Measurements from ENCODE around the gene CACNB3.

The CACNB3 gene

DNA sequence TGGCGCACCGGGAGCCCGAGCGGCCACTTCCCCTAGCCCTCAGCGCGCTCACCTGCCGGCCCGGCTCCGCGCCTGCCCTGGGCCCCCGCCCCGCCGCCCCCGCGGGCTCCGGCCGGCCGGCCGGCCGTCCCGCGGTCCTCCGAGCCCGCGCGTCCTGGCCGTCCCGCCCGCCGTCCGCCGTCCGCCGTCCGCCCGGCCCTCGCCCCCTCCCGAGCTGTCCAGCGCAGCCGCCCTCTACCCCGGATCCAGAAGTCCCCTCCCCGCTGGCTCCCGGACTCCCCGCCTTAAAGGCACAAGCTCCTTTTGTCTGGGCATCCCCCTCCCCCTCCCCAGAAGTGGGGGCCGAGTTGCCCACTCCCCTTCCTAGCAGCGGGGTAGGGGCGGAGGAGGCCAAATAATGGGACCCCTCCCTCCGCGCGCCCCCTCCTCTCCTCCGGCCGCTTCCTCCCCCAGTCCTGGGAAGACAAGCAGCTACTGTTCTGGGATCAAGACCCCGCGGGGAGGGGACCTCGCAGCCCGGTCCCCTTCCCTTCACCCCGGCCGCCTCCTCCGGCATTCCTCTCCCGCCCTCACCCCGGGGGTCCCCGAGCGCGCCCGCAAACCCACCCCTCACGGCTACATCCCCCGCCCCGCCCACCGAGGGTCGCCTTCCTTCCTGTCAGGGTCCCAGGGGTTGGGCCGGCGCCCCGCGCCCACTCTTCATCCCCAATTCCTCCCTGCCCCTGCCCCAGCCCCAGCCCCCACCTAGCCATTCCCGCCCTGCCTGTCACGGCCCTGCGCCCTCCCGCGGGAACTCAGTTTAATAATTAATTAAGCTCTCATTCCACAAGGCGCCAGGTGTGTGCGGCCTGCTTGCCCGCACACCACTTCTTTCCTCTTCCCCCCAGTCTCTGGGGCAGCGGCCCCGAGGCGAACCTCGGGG lies 29.2 kb upstream of the CACNB3 start, which contains the start of gene ADCY6:
ADCY6 (minus strand) TSS at position 236 of the 922 bp plus-strand sequence. CDS start 5,655 bp downstream, outside the sequence.
- peak; percentile 27 for DNase-seq

DNA sequence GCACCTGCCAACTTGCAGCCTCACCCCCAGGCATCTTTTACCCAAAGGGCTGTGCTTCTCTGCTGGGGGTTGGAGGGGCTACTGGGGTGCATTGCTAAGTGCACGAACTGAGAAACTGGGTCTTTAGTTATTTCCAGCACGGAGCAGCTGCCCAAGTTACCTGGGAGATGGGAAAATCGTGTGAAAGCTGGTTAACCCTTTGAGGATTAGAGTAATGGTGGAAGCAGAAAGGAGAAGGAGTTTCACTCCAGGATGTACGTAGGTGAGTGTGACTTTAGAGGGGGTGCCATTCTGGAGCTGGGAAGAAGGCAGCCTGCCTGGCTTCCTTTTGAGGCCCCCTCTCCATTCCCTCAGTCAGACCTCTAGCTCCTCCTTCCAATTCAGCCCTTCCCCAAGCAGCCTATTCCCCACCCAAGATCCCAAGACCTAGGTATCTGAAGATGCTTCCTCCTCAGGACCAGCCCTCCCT lies 28.4 kb upstream of the CACNB3 start:
- no peak for DNase-seq

DNA sequence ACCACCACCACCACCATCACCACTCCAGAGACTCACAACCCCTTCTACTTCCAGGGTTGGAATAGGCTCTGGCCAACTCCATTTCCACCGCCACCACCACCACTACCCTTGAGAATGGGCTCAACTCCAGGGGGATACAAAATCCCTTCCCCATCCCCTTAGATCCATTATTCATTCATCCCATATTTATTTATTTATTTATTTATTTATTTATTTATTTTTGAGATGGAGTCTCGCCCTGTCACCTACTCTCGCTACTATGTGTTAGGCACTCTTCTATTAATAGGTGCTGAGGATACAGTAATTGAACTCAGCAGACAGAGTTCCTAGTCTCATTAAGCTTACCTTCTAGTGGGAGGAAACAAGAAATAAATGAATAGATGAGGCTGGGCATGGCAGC lies 24.6 kb upstream of the CACNB3 start:
- DNase-seq: no peak

DNA sequence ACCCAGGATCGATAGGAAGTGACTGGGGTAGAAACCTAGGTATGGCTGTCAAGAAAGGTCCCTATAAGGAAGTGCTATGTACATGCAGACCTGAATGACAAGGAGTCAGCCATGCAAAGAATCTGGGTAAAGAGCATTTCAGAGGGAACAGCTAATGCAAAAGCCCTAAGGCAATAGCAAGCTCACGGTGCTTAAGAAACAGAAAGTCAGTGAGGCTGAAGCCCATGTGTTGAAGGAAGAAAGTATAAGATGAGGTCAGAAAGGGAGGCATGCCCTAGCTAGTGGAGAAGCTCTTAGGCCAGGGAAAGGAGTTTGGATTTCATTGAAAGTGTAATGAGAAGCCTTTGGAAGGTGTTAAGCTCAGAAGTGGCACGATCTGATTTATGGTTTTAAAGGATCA lies 23.4 kb upstream of the CACNB3 start:
- DNase-seq: no peak

DNA sequence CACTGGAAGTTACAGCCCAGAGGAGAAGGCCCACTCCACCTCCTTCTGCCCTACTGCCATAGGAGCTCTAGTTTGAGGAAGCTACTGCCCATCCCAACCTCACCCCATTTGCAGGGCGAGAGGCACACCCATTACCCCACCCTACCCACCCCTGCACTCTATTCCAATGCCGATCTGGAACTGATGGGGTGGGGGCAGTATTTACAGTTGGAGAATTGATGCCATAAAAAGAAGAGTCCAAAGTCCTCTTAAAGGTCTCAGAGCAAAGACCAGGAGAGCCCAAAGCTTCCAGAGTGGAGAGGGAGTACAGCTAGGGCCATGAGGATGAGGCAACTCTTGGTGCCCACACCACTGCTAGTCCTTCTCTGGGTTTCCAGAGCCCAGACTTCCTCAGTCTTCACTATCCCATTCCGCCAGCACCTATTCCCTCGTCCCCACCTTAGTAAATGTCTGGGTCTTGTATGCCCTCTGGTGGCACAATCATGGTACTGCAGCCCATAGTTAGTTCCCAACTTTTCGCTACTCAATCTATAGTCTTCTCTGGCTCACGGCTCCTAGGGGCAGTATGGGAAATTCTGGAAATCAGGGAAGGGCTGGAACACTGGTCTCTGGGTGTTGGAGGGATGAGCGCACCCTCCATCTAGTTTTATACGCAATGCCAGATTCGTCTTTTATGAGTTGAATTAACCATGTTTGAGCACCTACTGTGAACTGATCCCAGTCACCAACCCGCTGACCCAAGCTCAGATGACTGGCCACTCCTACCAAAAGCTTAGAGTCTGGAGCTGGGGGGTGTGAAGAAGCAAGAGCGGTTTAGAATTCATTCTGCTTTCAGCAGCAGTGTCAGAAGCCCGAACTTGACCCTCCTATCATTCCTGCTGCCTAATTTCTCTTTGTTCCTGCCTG lies 22.5 kb upstream of the CACNB3 start:
- DNase-seq: peak; percentile 93

DNA sequence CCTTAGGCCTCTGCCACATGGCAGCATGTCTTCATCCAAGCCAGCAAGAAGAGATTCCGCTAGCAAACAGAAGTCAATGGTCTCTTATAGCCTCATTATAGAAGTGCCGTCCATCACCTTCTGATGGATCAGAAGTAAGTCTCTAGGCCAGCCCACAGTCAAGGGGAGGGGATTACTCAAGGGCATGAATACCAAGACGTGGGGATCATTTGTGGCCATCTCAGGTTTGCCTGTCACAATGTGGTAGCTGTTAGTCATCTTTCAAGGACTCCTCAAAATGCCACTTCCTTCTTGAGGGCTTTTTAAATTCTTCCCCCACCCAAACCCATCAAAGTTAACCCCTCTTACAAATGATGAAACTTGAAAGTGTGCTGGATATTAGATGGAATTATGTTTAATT lies 21.3 kb upstream of the CACNB3 start:
- no peak for DNase-seq

DNA sequence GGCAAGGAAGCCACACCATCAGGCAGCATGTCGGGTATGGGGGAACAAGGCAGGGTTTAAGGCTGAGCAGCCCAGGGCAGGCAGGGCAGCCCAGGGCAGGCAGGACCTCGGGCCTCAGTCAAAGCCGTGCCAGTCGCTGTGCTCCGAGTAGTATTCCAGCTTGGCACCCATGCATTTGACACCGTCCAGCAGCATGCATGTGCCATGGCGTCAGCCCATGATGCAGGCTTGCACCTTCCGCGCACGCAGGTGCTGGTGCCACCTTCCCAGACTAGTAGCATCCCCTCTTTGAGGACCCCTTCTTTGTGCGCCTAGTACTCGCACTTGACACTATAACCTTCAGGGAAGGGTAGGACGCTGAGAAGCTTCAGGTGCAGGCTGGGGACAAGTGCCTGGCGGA lies 17.8 kb upstream of the CACNB3 start:
- no peak for DNase-seq

DNA sequence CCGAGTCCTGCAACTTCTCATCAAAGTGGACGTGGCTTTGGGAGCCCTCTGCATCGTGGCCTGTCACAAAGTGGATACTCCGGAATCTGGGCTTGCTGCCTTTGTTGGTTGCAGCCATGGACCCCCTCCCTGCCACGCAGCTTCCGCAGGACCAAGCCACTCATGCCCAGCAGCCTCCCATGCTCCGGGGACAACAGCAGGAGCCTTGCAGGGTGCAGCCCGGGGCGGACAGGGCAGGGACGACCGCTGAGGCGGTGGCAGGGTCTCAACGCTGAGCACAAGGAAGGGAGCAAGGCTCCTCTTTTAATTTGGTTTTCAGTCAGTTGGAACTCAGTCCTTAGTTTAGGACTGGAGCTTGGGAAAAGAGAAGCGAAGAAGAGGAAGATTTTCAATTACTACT lies 17.3 kb upstream of the CACNB3 start:
- DNase-seq: no peak

DNA sequence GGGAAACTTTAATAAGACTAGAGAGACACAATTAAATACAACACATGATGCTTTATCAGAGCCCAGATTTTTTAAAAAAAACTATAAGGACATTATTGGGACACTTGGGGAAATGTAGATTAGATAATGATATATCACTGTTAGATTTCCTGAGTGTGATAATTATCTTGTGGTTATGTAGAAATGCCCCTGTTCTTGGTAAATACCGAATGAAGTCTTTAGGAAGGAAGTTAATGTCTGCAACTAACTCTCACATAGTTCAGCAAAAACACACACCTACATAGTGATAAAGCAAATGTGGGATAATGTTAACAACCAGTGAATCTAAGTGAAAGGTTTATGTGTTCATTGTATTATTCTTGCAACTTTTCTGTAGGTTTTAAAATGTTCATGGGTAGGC lies 14.6 kb upstream of the CACNB3 start:
- no peak for DNase-seq

DNA sequence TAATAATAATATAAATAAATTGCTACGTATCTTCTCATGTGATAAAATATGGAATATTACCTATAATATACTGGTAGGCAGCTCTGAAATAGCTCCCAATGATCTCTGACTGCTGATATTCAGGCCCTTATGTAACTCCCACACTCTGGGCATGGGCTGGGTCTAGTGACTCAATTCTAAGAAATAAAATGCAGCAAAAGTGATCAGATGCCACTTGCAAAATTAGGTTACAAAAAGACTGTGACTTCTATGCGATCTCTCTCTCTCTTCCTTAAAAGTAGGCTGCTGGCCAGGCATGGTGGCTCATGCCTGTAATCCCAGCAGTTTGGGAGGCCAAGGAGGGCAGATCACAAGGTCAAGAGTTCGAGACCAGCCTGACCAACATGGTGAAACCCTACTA lies 10.3 kb upstream of the CACNB3 start:
- no peak for DNase-seq

DNA sequence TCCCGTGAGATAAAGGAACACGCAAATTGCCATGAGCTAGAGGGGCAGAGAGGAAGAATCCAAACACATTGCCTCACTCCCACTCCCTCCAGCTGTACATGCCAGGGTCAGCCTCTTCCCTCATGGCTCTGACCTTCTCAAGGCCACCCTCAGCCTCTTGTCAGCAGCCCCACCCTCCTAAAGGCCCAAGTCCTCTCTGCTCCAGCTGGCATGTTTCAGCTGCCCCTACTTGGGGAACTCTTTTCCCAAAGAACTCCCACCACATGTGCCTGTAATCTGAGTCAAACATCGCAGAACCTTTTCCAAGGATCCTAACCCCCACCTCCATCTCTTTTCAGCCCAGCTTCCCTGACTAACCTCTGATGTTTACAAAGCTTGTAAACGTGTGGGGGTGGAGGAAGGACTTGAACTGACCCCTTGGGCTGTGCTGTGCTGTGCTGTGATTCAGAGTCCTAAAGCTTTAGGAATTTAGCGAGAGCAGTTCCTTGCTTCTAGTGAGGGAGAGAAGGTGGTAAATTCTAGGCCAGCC lies 7.3 kb upstream of the CACNB3 start:
- DNase-seq: no peak

DNA sequence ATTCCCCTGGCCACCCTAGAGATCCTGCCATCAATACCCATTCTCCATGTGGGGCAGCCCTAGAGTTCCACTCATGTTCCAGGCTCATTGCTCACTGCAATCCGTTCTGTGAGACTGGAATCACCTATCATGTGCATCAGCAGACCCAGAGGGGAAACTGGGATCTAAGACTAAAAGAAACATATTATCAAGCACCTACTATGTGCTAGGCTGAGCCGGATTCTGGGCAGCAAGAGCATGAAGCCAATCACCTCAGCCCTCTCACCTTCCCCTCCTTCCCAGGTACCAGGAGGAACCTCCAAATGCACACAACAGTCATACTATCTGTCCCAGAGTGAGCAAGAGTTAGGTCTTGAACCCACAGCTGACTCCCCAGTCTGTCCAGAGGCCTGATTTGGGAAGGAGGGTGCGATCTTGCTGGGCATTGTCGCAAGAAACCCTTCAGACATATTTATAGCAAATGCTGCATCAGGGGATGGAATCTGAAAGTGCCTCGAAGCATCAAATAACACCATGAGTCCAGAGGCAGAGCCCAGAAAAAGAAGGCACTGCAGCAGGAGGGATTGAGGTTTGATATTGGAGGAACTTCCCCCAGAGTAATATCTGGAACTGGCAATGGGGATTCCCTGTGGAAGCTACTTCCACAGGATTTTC lies 6.7 kb upstream of the CACNB3 start:
- DNase-seq: no peak

DNA sequence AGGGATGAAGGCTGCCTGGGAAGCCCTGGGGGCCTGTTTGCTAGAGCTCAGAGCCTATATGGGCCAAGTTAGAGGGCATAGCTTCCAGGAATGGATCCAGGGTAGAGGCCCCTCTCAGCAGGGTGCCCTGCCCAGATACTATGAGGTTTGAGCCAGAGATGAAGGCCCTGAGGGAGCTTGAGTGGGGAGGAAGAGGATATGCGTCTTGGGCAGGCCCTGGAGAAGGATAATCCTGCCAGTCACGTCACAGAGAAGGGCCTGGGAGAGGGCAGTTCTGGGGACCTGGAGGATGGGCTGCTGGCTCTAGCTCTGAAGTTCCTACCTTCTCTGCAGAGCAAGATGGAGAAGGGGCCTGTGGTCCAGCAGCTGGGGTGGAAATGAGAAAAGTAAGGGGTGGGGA lies 5.9 kb upstream of the CACNB3 start:
- no peak for DNase-seq

DNA sequence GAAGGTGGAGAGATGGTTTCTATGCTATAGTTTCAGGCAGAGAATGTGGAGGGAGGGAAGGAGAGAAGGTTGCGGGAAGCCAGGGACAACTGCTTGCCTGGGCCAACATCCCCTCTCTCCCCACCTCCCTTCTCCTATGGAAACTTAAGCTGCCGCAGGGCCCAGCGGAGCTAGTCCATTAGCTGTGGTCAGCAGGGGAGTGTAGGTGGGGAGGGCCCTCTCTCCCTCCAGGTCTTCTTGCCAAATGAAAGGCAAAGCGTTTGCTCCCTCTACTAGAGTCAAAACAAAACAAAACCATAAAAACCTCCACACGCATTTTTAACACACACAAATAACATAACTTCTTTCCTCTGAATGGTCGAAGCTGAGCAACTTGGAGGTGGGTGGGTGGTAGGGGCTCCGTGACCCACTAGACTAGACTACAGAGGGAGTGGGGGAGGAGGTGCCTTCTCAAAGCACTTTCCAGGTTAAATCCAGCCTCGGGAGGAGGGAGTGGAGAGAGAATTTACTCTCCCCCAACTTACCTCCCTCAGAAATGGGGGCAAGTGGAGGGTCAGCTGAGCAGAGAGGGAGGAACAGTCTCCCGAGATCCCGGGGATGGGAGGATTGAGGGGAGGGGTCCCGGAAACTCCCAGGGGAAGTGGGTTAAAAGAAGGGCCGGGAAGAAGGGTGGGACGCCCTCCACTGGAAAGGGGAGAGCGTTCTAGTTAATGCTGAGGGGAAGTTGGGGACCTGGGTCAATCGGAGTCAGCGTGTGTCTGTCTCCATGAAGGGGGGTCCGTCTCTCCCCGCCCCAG lies 4.6 kb upstream of the CACNB3 start:
- no peak for DNase-seq

DNA sequence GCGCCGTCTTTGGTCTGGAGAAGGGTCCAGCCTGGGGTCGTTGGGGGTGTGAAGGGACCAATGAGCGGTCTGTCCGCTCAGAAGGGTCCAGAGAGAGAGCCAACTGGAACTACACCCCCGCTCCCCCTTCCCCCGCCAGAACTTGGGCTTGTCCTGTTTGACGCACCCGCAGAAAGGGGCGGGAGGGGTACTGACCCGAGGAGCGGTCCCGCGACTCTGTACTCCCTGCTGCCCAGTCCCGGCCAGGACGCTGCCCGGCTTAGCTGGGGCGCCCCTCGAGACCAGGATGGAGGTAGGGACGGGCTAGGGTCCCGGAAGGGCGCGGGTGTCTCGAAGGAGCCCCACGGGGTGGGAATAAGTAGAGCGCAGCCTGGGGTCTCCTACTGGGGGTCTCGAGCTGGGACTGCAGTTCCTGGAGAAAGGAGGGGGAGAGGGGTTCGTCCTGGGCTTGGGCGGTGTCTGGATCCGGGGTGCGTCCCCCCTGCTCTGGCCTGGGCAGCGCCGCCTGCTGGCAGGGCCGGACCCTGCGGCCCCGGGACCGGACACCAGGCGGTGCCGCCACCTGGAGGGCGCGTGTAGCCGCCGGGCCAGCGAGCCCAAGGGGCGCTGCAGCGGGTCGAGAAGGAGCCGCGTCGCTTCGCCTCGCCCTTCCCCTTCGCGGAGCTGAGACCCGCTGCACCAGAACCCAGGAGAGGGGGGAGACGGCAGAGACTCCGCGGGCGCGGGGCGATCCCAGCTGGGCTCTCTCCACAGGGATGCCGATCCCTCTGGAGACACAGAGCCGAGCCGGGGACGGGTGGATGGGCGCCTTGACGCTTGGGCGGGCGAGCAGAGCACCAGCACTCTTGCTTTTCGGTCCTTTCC lies 3.8 kb upstream of the CACNB3 start:
- DNase-seq: peak; percentile 16

DNA sequence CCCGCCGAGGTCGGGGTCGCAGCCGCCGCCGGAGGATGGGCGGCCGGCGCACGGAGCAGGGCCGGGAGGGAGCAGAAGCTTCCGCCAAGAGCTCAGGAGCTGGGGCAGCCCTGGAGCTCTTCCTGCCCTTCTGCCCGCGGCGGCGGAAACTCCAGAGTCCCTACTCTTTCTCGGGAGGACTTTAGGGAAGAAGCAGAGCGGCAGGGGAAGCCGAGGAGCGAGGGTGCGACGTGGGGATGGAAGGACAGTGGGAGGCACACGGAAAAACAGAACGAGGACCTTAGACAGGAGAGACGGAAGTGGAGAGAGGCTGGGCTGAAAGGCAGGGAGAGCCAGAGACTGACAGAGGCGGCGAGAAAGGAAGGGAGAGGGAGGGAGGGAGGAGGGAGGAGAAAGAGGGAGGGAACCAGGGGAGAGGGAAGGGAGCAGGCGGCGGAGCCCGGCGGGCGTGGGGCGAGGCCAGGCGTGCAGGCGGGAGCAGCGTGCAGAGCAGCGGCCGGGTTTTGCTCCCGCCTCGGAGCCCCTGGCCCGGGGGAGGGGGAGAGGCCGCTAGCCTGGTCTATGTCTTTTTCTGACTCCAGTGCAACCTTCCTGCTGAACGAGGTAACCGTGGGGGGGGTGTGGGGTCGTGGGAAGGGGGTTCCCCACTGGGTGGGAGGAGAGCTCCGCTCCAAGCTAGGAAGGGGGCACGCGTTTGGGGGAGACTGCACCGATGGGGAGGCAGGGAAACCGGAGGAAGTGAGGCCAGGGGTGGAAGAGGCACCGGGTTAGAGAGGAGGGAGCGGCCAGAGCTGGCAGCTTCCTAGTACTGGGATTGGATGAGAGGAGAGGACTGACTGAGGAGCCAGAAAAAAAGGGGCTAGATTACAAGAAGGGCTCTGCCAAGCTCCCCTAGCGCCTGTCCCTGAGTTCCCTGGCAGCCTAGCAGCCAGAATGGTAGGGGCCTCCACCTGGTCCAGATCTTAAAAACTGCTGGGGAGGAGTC lies 2.9 kb upstream of the CACNB3 start:
- peak; percentile 82 for DNase-seq

DNA sequence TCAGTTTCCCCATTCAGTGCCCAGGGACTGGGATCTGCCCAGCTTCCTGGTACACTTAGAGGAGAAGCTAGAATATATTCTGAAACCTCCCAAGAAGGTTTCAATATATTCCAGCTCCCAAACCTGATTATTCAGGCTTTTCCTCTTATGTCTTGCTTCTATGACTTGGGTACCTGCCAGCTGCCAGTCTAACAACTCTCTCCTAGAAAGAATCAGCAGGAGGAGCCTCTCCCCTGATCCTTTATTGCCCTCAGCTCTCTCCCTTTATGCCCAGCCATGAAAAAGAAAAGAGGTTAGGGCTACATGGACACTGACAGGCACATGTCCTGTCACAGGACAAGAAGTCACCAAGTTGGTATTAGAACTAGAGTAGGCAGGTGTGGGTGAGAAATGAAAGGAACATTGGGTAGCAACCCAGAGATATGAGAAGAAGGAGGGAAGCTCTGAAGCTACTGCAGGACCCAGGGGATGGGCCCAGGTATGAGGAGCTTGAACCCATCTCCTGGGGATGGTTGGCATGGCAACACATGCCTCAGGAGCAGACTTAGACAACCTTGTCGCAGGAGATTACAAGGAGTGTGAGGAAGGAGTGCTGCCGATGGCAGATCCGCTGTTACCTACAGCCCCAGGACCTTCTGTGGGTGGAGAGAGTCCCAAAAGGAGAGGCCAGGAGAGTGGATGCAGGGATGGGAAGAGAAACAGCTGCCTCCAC lies 2.0 kb upstream of the CACNB3 start:
- no peak for DNase-seq

DNA sequence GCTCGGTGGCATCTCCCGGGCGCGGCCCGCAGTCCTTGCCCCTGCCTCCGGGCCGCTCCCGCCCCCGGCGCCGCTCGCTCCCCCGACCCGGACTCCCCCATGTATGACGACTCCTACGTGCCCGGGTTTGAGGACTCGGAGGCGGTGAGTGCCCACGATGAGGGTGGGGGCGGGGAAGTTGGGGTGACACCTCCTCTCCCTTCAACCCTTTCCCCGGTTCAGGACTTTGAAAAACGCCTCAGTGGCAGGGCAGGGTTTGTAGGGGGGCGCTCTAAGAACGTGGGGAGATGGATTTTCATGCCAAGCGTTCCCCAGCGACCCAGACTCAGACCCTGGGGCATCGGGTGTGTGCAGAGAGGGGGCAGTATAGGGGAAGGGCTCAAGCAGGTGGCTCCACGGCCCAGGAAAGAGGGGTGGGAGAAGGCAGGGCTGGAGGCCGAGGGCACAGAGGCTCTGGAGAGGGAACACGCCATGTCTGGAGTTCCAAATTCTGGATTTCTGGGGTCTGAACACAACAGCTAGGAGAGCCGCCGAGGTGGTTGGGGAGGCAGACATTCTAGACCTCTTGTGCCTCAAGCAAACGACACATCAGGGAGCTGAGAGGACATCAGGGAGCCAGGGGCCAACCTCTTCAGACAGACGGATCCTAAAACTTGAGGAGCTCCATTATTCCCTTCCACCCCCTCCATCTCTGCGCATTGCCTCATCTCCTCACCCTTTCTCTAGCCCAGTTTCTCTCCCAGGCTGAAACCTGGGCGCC lies 715 bp downstream of the CACNB3 start:
- peak; percentile 56 for DNase-seq

All from NCI-H510A treated with DMSO at 0.1 percent for 48 hours (cell line).